ENCODE results near the gene FXN.
"Not testable (repeated sequence)": the region's sequence is repeated elsewhere in the genome, so short reads cannot be mapped to it uniquely, and the experiment has no call there.

Gene FXN

DNA sequence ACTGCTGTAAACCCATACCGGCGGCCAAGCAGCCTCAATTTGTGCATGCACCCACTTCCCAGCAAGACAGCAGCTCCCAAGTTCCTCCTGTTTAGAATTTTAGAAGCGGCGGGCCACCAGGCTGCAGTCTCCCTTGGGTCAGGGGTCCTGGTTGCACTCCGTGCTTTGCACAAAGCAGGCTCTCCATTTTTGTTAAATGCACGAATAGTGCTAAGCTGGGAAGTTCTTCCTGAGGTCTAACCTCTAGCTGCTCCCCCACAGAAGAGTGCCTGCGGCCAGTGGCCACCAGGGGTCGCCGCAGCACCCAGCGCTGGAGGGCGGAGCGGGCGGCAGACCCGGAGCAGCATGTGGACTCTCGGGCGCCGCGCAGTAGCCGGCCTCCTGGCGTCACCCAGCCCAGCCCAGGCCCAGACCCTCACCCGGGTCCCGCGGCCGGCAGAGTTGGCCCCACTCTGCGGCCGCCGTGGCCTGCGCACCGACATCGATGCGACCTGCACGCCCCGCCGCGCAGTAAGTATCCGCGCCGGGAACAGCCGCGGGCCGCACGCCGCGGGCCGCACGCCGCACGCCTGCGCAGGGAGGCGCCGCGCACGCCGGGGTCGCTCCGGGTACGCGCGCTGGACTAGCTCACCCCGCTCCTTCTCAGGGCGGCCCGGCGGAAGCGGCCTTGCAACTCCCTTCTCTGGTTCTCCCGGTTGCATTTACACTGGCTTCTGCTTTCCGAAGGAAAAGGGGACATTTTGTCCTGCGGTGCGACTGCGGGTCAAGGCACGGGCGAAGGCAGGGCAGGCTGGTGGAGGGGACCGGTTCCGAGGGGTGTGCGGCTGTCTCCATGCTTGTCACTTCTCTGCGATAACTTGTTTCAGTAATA is at the start of gene FXN:
TSS of gene FXN (plus strand) at position 315 of the 871 bp plus-strand sequence. CDS start at position 346, 31 bp downstream.
- DNase-seq (ENCODE audit: low spot score): peak; percentile 71

- not testable (repeated sequence) for DNase-seq (ENCODE audit: low spot score)
Observed at GRCh38 chr9:68986949-68987348, 48.6 kb upstream of the FXN start.

GRCh38 chr9:68991457-68991856 is 44.1 kb upstream of the FXN start:
- DNase-seq (ENCODE audit: low spot score): no peak

DNA sequence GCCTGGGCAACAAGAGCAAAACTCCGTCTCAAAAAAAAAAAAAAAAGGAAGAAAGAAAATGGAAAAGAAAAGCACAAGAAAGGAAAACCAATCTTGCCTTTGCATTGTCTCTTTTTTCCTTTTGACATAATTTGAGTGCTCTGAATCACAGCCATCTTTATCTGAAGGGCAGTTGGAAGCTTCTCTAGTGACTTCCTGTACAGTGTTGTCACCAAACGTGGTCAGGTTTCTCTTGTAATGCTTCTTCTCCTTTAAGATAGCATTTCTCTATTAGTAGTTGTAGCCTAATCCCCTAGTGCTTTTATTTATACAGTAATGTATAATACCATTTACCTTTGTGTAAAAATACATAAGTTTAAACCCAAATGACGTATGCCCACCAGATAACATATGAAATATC is 39.8 kb upstream of the FXN start:
- no peak for DNase-seq (ENCODE audit: low spot score)

GRCh38 chr9:68996462-68996861 is 39.1 kb upstream of the FXN start:
- no peak for DNase-seq (ENCODE audit: low spot score)

- DNase-seq (ENCODE audit: low spot score): no peak
Observed at GRCh38 chr9:68997666-68998065, 37.9 kb upstream of the FXN start.

GRCh38 chr9:68998385-68998784 is 37.2 kb upstream of the FXN start:
- DNase-seq (ENCODE audit: low spot score): no peak

DNA sequence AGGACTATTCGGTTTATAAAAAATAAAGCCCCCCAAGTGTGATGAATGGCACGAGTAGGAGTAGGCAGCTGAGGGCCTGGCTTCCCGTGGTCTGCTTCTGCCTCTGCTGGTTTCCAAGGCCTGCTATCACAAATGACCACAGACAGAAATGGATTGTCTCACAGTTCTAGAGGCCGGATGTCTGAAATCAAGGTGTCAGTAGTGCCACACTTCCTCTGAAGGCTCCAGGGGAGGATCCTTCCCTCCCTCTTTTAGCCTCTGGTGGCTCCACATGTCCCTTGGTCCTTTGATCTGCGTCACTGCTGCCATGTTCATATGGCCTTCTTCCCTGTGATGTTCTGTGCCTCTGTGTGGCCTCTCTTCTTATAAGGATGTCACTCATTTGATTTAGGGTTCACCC is 36.7 kb upstream of the FXN start:
- DNase-seq (ENCODE audit: low spot score): no peak

GRCh38 chr9:68999393-69000105 is 36.0 kb upstream of the FXN start:
- DNase-seq (ENCODE audit: low spot score): peak; percentile 90

- DNase-seq (ENCODE audit: low spot score): peak; percentile 89
Observed at GRCh38 chr9:69001921-69002320, 33.6 kb upstream of the FXN start.

DNA sequence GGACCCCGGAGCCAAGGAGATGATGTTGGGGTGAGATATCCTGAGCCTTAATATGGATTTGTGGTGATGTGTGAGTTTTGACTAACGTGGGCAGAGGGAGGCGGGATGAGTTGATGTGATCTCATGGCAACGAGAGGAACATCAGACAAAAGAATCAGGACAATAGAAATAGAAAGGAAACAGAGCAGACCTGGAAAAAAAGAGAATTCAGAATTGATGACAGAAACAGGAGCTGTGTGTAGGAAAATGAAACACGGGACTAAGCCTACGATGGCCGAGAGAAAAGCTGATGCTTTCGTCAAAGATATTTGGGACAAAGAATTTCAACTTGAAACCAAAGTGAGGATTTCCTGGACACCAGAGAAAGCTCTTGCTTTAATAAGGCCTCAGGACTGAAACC is 32.5 kb upstream of the FXN start:
- no peak for DNase-seq (ENCODE audit: low spot score)

- DNase-seq (ENCODE audit: low spot score): no peak
Observed at GRCh38 chr9:69004836-69005235, 30.7 kb upstream of the FXN start.

DNA sequence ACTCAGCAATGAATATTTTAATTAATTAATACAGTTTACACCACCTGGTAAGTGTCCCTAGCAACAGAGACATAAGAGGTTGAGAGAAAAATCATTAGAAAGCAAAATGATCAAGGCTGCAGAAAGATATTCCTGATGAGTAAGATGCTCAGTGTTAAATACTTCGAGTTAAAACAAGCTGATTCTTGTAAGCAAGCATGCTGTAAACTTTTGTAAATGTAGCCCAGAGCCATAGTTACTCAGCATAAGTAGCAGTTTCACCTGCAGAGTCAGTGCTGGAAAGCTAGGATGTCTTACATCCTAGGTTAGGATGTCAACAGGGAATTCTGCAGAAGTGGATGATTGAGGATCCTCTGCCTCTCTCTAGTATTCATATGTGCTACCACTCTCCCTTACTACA is 25.8 kb upstream of the FXN start:
- no peak for DNase-seq (ENCODE audit: low spot score)

DNA sequence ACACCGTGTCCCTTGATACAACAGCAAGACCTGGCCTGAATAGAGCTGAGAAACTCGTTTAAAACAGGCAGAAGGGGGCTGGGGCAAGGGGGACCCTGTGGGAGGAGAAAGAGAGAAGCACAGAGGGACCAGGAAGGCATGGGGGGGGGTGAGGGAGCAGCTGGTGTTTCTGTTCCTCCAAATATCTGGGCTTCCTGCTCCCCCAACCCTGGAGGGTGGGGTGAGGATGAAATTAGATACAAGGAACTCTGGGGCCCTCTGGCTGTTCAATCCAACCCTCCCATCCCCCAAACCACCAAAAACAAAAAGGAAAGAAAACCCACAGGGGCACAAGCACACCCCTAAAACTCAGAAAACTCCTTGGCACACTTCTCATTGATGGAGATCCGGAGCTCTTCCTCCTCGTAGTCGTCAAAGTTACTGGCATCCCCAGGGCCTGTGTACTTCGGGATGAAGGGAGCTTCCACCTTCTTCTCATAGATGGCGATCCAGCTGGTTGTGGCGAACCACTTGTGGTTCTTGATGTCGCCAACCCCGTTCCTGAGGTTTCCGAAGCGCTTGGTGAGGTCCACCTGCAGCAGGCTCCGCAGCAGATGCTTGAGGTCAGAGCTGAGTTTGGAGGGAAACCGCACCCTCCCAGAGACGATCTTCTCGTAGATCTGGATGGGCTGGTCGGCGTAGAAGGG is 22.7 kb upstream of the FXN start:
- DNase-seq (ENCODE audit: low spot score): no peak

DNA sequence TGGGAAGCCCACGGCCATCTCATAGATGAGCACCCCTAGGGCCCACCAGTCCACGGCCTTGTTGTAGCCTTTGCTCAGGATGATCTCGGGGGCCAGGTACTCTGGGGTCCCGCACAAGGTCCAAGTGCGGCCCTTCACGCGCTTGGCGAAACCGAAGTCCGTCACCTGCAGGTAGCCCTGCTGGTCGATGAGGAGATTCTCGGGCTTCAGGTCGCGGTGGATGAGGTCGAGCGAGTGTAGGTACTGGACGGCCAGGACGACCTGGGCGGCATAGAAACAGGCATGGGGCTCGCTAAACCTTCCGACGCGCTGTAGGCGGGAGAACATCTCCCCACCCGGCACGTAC is 22.2 kb upstream of the FXN start:
- DNase-seq (ENCODE audit: low spot score): no peak

DNA sequence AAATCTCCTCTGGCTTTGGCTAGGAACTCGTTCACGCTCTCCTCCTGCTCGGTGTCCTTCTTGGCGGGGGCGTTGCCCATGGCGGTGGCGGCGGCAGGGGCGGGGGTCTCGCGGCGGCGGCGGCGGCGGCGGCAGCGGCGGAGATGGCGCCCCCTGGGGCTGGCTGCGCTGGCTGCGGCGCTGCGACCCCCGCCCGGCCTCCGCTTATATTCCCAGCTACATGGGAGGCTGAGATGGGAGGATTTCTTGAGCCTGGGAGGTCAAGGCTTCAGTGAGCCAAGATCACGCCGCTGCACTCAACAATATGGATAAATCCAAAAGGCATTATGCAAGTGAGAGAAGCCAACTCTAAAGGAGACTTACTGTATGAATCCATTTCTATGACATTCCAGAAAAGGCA is 21.5 kb upstream of the FXN start, which contains the start of gene PRKACG:
TSS of gene PRKACG (minus strand) at position 101 of the 400 bp plus-strand sequence. CDS start at position 80, 21 bp downstream.
- DNase-seq (ENCODE audit: low spot score): no peak

GRCh38 chr9:69016191-69017096 is 19.1 kb upstream of the FXN start:
- peak; percentile 95 for DNase-seq (ENCODE audit: low spot score)

- DNase-seq (ENCODE audit: low spot score): no peak
Observed at GRCh38 chr9:69018737-69019136, 16.8 kb upstream of the FXN start.

DNA sequence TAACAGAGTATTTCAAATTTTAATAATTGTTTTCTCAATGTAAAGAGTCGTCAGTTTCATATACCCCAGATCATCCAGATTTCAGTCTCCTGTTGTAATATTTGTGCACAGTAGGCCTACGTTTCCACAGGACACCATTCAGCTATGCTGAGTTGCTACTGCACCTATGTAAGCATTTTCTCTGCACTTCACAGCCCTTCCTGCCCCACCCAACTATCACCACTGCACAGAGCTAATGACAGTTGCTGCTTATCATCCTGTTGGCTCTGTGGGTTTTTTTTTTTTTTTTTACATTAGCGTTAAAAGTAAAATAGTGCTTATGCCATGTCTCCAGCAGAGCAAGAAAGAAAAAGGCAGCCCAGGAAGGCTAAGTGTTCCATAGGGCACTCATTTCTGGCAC is 15.7 kb upstream of the FXN start:
- no peak for DNase-seq (ENCODE audit: low spot score)

GRCh38 chr9:69020301-69021145 is 15.0 kb upstream of the FXN start:
- DNase-seq (ENCODE audit: low spot score): no peak

DNA sequence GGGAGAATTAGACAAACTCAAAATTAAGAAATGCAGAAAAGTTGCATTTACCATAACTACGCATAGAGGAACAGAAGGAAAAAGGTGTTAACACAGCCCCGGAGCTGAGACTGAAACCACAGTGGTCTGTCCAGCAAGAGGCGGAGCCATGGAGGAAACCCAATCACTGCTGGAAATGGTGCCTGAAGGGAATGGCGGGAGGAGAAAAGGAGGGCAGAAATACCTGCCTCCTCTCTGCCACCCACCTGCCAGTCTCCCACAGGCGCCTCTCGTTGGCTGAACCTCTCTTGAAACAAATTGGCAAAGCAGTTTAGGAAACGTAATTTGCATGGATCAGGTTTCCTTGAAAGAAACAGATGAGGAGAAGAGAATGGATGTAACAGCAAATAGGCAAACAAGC is 11.9 kb upstream of the FXN start:
- peak; percentile 77 for DNase-seq (ENCODE audit: low spot score)
